CD4-positive, CD25-positive, alpha-beta regulatory T cell (primary cell): ENCODE measurements around the gene VIT. TPM values are rescaled to one million over a fixed set of nuclear protein-coding genes. Genes with fewer than 3 reads are reported as not detected.

Experiments used
- ATAC-seq, 2 donors: fragments of 150-1000 bp; cut with Tn5 transposase; one replicate each; pipeline ENCODE4 v1.10.0; 2021; ENCODE audit warnings: low read depth in 2 of 2, moderate number of reproducible peaks in 2 of 2, moderate library complexity in 1 of 2
- DNase-seq, 3 donors: peaks; one replicate each; pipeline versions ENCODE4 v3.0.0 to v3.0.0-alpha.2; 2012 to 2022; ENCODE audit warnings: mixed read lengths in 1 of 3
- H3K27ac ChIP-seq: one replicate; pipeline ENCODE4 v1.7.0; 2013; ENCODE audit warnings: mild to moderate bottlenecking, low read length; ENCODE audit not compliant: insufficient read depth, poor library complexity, severe bottlenecking
- H3K27me3 ChIP-seq: one replicate; pipeline ENCODE4 v1.7.0; 2013; ENCODE audit warnings: low read length; ENCODE audit not compliant: control insufficient read depth, insufficient read depth
- H3K36me3 ChIP-seq: one replicate; pipeline ENCODE4 v1.7.0; 2013; ENCODE audit warnings: mild to moderate bottlenecking, low read length, moderate library complexity; ENCODE audit not compliant: control insufficient read depth, insufficient read depth
- H3K4me1 ChIP-seq: 2 replicates; pipeline ENCODE4 v1.7.0; 2013; ENCODE audit warnings: mild to moderate bottlenecking, low read length; ENCODE audit not compliant: insufficient read depth, control insufficient read depth, poor library complexity, severe bottlenecking
- H3K4me3 ChIP-seq: one replicate; pipeline ENCODE4 v1.7.0; 2013; ENCODE audit warnings: low read depth, mild to moderate bottlenecking, low read length, moderate library complexity
- H3K9me3 ChIP-seq, 2 experiments: 1 replicate in 1 of 2; 2 replicates in 1 of 2; pipeline ENCODE4 v1.7.0; 2013; ENCODE audit warnings: low read length in 2 of 2, mild to moderate bottlenecking in 1 of 2, moderate library complexity in 1 of 2; ENCODE audit not compliant: control insufficient read depth in 2 of 2
- H3K27ac Mint-ChIP-seq, 3 donors: one replicate each; pipeline ENCODE4 v1.8.0; 2020 to 2022; ENCODE audit warnings: mild to moderate bottlenecking in 3 of 3, mixed read lengths in 3 of 3, moderate library complexity in 2 of 3
- H3K27me3 Mint-ChIP-seq: one replicate; pipeline ENCODE4 v1.8.0; 2022; ENCODE audit warnings: mild to moderate bottlenecking, mixed read lengths
- H3K36me3 Mint-ChIP-seq: one replicate; pipeline ENCODE4 v1.8.0; 2020; ENCODE audit warnings: mixed read lengths
- H3K4me1 Mint-ChIP-seq, 4 donors: one replicate each; pipeline ENCODE4 v1.8.0; 2020 to 2022; ENCODE audit warnings: mixed read lengths in 4 of 4, mild to moderate bottlenecking in 1 of 4
- H3K4me3 Mint-ChIP-seq, 4 donors: one replicate each; pipeline ENCODE4 v1.8.0; 2020 to 2022; ENCODE audit warnings: mild to moderate bottlenecking in 4 of 4, mixed read lengths in 4 of 4, moderate library complexity in 3 of 4
- H3K9me3 Mint-ChIP-seq, 7 donors: one replicate each; pipeline ENCODE4 v1.8.0; 2020 to 2022; ENCODE audit warnings: mixed read lengths in 7 of 7, mild to moderate bottlenecking in 3 of 7, moderate library complexity in 2 of 7
- polyA plus RNA-seq, 4 donors: library from polyadenylated mRNA; unstranded; fragments of 300-500 nt; fragmentation: Illumina TruSeq; gene quantifications; one replicate each; pipeline ENCODE4 v1.2.3, GENCODE V29; 2021
- total RNA-seq: library from RNA; stranded (reverse); gene quantifications from one replicate; pipeline ENCODE4 v1.2.3, GENCODE V29; 2022

Gene VIT
- total and polyA plus RNA-seq, 5 donors from 2014 or later, result not detected

GRCh38 chr2:36704475-36705150 lies 8.1 kb downstream of the VIT start:
- peaks cover 0 to 2% (median 0%) of the 10 kb centered on the region in 7 donors for H3K9me3 Mint-ChIP-seq
- DNase-seq (no peak), ATAC-seq (no peak)
- no peaks in the 10 kb centered on the region for H3K4me1 Mint-ChIP-seq
- no peaks in the 10 kb centered on the region for H3K36me3 ChIP-seq
- H3K9me3 ChIP-seq, result no peaks in the 10 kb centered on the region
- H3K27me3 ChIP-seq, result no peaks in the 10 kb centered on the region
- no peak overlapping the region for H3K4me3 ChIP-seq
- no peak overlapping the region for H3K27ac ChIP-seq
- H3K27ac Mint-ChIP-seq, result no peak overlapping the region
- H3K4me1 ChIP-seq, result no peaks in the 10 kb centered on the region
- H3K27me3 Mint-ChIP-seq, result peaks cover 5% of the 10 kb centered on the region
- no peak overlapping the region for H3K4me3 Mint-ChIP-seq
- H3K36me3 Mint-ChIP-seq, result no peaks in the 10 kb centered on the region

GRCh38 chr2:36705326-36706020 lies 9.0 kb downstream of the VIT start:
- Histone ChIP-seq H3K27ac (no peak overlapping the region), H3K36me3 (no peaks in the 10 kb centered on the region), H3K27me3 (no peaks in the 10 kb centered on the region), H3K4me1 (no peaks in the 10 kb centered on the region), H3K9me3 (peaks cover 0 to 2% of the 10 kb centered on the region in 2 experiments), H3K4me3 (no peak overlapping the region)
- peaks cover 0 to 4% (median 0%) of the 10 kb centered on the region in 7 donors for H3K9me3 Mint-ChIP-seq
- no peaks in the 10 kb centered on the region for H3K4me1 Mint-ChIP-seq
- no peaks in the 10 kb centered on the region for H3K36me3 Mint-ChIP-seq
- peaks cover 5% of the 10 kb centered on the region for H3K27me3 Mint-ChIP-seq
- ATAC-seq, result no peak
- no peak overlapping the region for H3K27ac Mint-ChIP-seq
- H3K4me3 Mint-ChIP-seq, result no peak overlapping the region
- no peak for DNase-seq

- Mint-ChIP-seq H3K4me3 (no peak overlapping the region), H3K27me3 (peaks cover 5% of the 10 kb centered on the region), H3K36me3 (no peaks in the 10 kb centered on the region), H3K4me1 (no peaks in the 10 kb centered on the region), H3K9me3 (peaks cover 0 to 9% (median 3%) of the 10 kb centered on the region in 7 donors), H3K27ac (no peak overlapping the region)
- peaks cover 3% of the 10 kb centered on the region for H3K27me3 ChIP-seq
- DNase-seq (no peak), ATAC-seq (no peak)
- no peak overlapping the region for H3K4me3 ChIP-seq
- H3K36me3 ChIP-seq, result no peaks in the 10 kb centered on the region
- no peak overlapping the region for H3K27ac ChIP-seq
- no peaks in the 10 kb centered on the region for H3K4me1 ChIP-seq
- peaks cover 2 to 9% of the 10 kb centered on the region in 2 experiments for H3K9me3 ChIP-seq
Observed at GRCh38 chr2:36706021-36706876, 9.7 kb downstream of the VIT start.

- Histone ChIP-seq H3K36me3 (no peaks in the 10 kb centered on the region), H3K27ac (no peak overlapping the region), H3K27me3 (peaks cover 3% of the 10 kb centered on the region), H3K9me3 (peaks cover 2 to 12% of the 10 kb centered on the region in 2 experiments), H3K4me1 (no peaks in the 10 kb centered on the region), H3K4me3 (no peak overlapping the region)
- DNase-seq, result no peak
- H3K4me3 Mint-ChIP-seq, result no peak overlapping the region
- H3K9me3 Mint-ChIP-seq, result peaks cover 0 to 10% (median 3%) of the 10 kb centered on the region in 7 donors
- peaks cover 5% of the 10 kb centered on the region for H3K27me3 Mint-ChIP-seq
- no peaks in the 10 kb centered on the region for H3K4me1 Mint-ChIP-seq
- no peak overlapping the region for H3K27ac Mint-ChIP-seq
- no peaks in the 10 kb centered on the region for H3K36me3 Mint-ChIP-seq
- ATAC-seq, result no peak
Observed at GRCh38 chr2:36707050-36707449, 10.5 kb downstream of the VIT start.

- Mint-ChIP-seq H3K9me3 (peaks cover 0 to 10% (median 3%) of the 10 kb centered on the region in 7 donors), H3K4me3 (no peak overlapping the region), H3K27ac (no peak overlapping the region), H3K4me1 (no peaks in the 10 kb centered on the region), H3K27me3 (peaks cover 9% of the 10 kb centered on the region), H3K36me3 (no peaks in the 10 kb centered on the region)
- Histone ChIP-seq H3K36me3 (no peaks in the 10 kb centered on the region), H3K9me3 (peaks cover 2 to 12% of the 10 kb centered on the region in 2 experiments), H3K4me1 (no peaks in the 10 kb centered on the region), H3K4me3 (no peak overlapping the region), H3K27ac (no peak overlapping the region), H3K27me3 (peaks cover 3% of the 10 kb centered on the region)
- no peak for ATAC-seq
- no peak for DNase-seq
Observed at GRCh38 chr2:36708041-36708741, 11.7 kb downstream of the VIT start.

- no peaks in the 10 kb centered on the region for H3K4me1 Mint-ChIP-seq
- no peak for ATAC-seq
- no peaks in the 10 kb centered on the region for H3K36me3 Mint-ChIP-seq
- H3K9me3 ChIP-seq, result peaks cover 2 to 12% of the 10 kb centered on the region in 2 experiments
- H3K27ac ChIP-seq, result no peak overlapping the region
- no peaks in the 10 kb centered on the region for H3K36me3 ChIP-seq
- H3K9me3 Mint-ChIP-seq, result peaks cover 0 to 10% (median 3%) of the 10 kb centered on the region in 7 donors
- H3K27me3 ChIP-seq, result peaks cover 3% of the 10 kb centered on the region
- H3K4me3 ChIP-seq, result no peak overlapping the region
- H3K27me3 Mint-ChIP-seq, result peaks cover 6% of the 10 kb centered on the region
- no peak overlapping the region for H3K27ac Mint-ChIP-seq
- H3K4me1 ChIP-seq, result no peaks in the 10 kb centered on the region
- no peak for DNase-seq
- H3K4me3 Mint-ChIP-seq, result no peak overlapping the region
Observed at GRCh38 chr2:36710858-36711515, 14.5 kb downstream of the VIT start.
